IMR-90 (cell line): ENCODE data around the gene SPACA6. TPM values are rescaled to one million over a fixed set of nuclear protein-coding genes. Genes with fewer than 3 reads are reported as not detected.

Experiments used
- ATAC-seq: fragments of 200-7000 bp; cut with Tn5 transposase; 2 replicates; pipeline ENCODE4 v1.9.1; 2020; ENCODE audit warnings: low read depth, mild to moderate bottlenecking, moderate library complexity
- BruUV-seq: library from RNA; stranded (reverse); fragments of 400-500 nt; replicated peaks from 2 replicates; lab custom pipeline; 2021; lab: Mats Ljungman, UMichigan
- CTCF ChIA-PET: fragments of 300-600 bp; formaldehyde crosslinking; extraction: SDS; loops from one replicate; lab custom pipeline; 2021; ENCODE audit warnings: antibody characterized with exemption; lab: Yijun Ruan, JAX
- POLR2A ChIA-PET: fragments of 300-600 bp; sonication (Branson Sonifier 250); formaldehyde crosslinking; loops from one replicate; lab custom pipeline; 2022; ENCODE audit warnings: antibody characterized with exemption; ENCODE audit not compliant: unreplicated experiment; lab: Charles Lee
- DNase-seq: peaks from one replicate; pipeline ENCODE4 v3.0.0; 2013
- H2AFZ ChIP-seq: replicated peaks from 2 replicates; pipeline ENCODE3; 2013; ENCODE audit warnings: low read length, mild to moderate bottlenecking; ENCODE audit not compliant: poor library complexity
- H2AK5ac ChIP-seq: 2 replicates; pipeline ENCODE4 v1.6.1; 2013; ENCODE audit warnings: low read depth, low read length, inconsistent platforms
- H2AK9ac ChIP-seq: replicated peaks from 2 replicates; pipeline ENCODE3; 2013; ENCODE audit warnings: mild to moderate bottlenecking, low read depth, low read length, moderate library complexity; ENCODE audit not compliant: poor library complexity
- H2BK120ac ChIP-seq: 2 replicates; pipeline ENCODE4 v1.6.1; 2013; ENCODE audit warnings: low read depth, low read length, inconsistent platforms
- H2BK15ac ChIP-seq: 3 replicates; pipeline ENCODE4 v1.6.1; 2013; ENCODE audit warnings: low read depth, low read length, inconsistent platforms
- H2BK20ac ChIP-seq: 2 replicates; pipeline ENCODE4 v1.6.1; 2013; ENCODE audit warnings: low read depth, mild to moderate bottlenecking, inconsistent platforms, low read length, moderate library complexity
- H2BK5ac ChIP-seq: 2 replicates; pipeline ENCODE4 v1.6.1; 2013; ENCODE audit warnings: mild to moderate bottlenecking, low read depth, low read length, inconsistent platforms; ENCODE audit not compliant: poor library complexity, severe bottlenecking
- H3K14ac ChIP-seq: replicated peaks from 2 replicates; pipeline ENCODE4 v1.6.1; 2013; ENCODE audit warnings: low read depth, low read length, inconsistent platforms
- H3K18ac ChIP-seq: 2 replicates; pipeline ENCODE4 v1.6.1; 2013; ENCODE audit warnings: low read depth, low read length, control low read depth
- H3K23ac ChIP-seq: 2 replicates; pipeline ENCODE4 v1.6.1; 2013; ENCODE audit warnings: low read depth, low read length, inconsistent platforms
- H3K27ac ChIP-seq: 2 replicates; pipeline ENCODE4 v1.5.1; 2013; ENCODE audit warnings: mild to moderate bottlenecking, control low read depth, low read length; ENCODE audit not compliant: insufficient read depth
- H3K27me3 ChIP-seq: 2 replicates; pipeline ENCODE4 v1.6.1; 2013; ENCODE audit warnings: low read length; ENCODE audit not compliant: control insufficient read depth, insufficient read depth
- H3K36me3 ChIP-seq: 2 replicates; pipeline ENCODE4 v1.6.1; 2013; ENCODE audit warnings: low read length, mixed read lengths; ENCODE audit not compliant: control insufficient read depth, insufficient read depth
- H3K4ac ChIP-seq: 2 replicates; pipeline ENCODE4 v1.6.1; 2013; ENCODE audit warnings: low read depth, low read length, inconsistent platforms
- H3K4me1 ChIP-seq: 2 replicates; pipeline ENCODE4 v1.6.1; 2013; ENCODE audit warnings: low read length, mixed read lengths; ENCODE audit not compliant: control insufficient read depth, insufficient read depth
- H3K4me2 ChIP-seq: 2 replicates; pipeline ENCODE4 v1.6.1; 2013; ENCODE audit warnings: low read depth, mild to moderate bottlenecking, control low read depth, low read length, moderate library complexity
- H3K4me3 ChIP-seq: 2 replicates; pipeline ENCODE4 v1.5.1; 2013; ENCODE audit warnings: low read depth, mild to moderate bottlenecking, control low read depth, low read length, moderate library complexity; ENCODE audit not compliant: insufficient read depth
- H3K56ac ChIP-seq: 2 replicates; pipeline ENCODE4 v1.6.1; 2013; ENCODE audit warnings: low read length, inconsistent platforms; ENCODE audit not compliant: insufficient read depth; ENCODE audit errors: extremely low read depth
- H3K79me1 ChIP-seq, 2 experiments: 2 replicates each; pipeline ENCODE4 v1.6.1; 2013; ENCODE audit warnings: low read length in 2 of 2, inconsistent platforms in 1 of 2, low read depth in 1 of 2
- H3K9ac ChIP-seq: 2 replicates; pipeline ENCODE4 v1.6.1; 2013; ENCODE audit warnings: low read depth, low read length, control low read depth
- H3K9me1 ChIP-seq: 2 replicates; pipeline ENCODE4 v1.6.1; 2013; ENCODE audit warnings: low read length, inconsistent platforms; ENCODE audit not compliant: insufficient read depth
- H3K9me3 ChIP-seq: 2 replicates; pipeline ENCODE4 v1.6.1; 2013; ENCODE audit warnings: low read length; ENCODE audit not compliant: control insufficient read depth, insufficient read depth
- H4K20me1 ChIP-seq: 2 replicates; pipeline ENCODE4 v1.6.1; 2013; ENCODE audit warnings: low read length, inconsistent platforms; ENCODE audit not compliant: insufficient read depth
- H4K5ac ChIP-seq: 2 replicates; pipeline ENCODE4 v1.6.1; 2013; ENCODE audit warnings: mild to moderate bottlenecking, low read depth, low read length, control low read depth
- H4K8ac ChIP-seq, 2 experiments: 2 replicates each; pipeline ENCODE4 v1.6.1; 2013; ENCODE audit warnings: low read depth in 2 of 2, low read length in 2 of 2, control low read depth in 1 of 2, inconsistent platforms in 1 of 2
- H4K91ac ChIP-seq: 2 replicates; pipeline ENCODE4 v1.6.1; 2013; ENCODE audit warnings: low read depth, low read length, inconsistent platforms; ENCODE audit not compliant: insufficient read depth
- BHLHE40 ChIP-seq: fragments of 150-350 bp; IDR thresholded peaks from 2 replicates; pipeline ENCODE4 v1.6.1; 2016; ENCODE audit warnings: mild to moderate bottlenecking, low read depth, low read length
- CEBPB ChIP-seq: IDR thresholded peaks from 2 replicates; pipeline ENCODE4 v1.6.1; 2012; ENCODE audit warnings: low read depth, low read length, improper control_type of control experiment
- CHD1 ChIP-seq: IDR thresholded peaks from 2 replicates; pipeline ENCODE4 v1.6.1; 2012; ENCODE audit warnings: low read depth, low read length, improper control_type of control experiment
- FOS ChIP-seq: fragments of 150-350 bp; IDR thresholded peaks from 2 replicates; pipeline ENCODE4 v1.6.1; 2016; ENCODE audit warnings: low read depth, low read length
- MAFK ChIP-seq: IDR thresholded peaks from 2 replicates; pipeline ENCODE4 v1.6.1; 2012; ENCODE audit warnings: low read depth, low read length, improper control_type of control experiment
- MAZ ChIP-seq: IDR thresholded peaks from 2 replicates; pipeline ENCODE4 v1.6.1; 2012; ENCODE audit warnings: low read depth, mild to moderate bottlenecking, low read length, improper control_type of control experiment, moderate library complexity, borderline replicate concordance
- MXI1 ChIP-seq: IDR thresholded peaks from 2 replicates; pipeline ENCODE4 v1.6.1; 2012; ENCODE audit warnings: low read depth, mild to moderate bottlenecking, low read length, moderate library complexity, borderline replicate concordance
- NFE2L2 ChIP-seq: fragments of 150-350 bp; IDR thresholded peaks from 2 replicates; pipeline ENCODE4 v1.6.1; 2016; ENCODE audit warnings: low read depth, mild to moderate bottlenecking, low read length
- POLR2A ChIP-seq: IDR thresholded peaks from 2 replicates; pipeline ENCODE4 v1.6.1; 2012; ENCODE audit warnings: mild to moderate bottlenecking, low read depth, low read length
- RAD21 ChIP-seq: IDR thresholded peaks from 2 replicates; pipeline ENCODE4 v1.6.1; 2012; ENCODE audit warnings: low read length, improper control_type of control experiment
- RCOR1 ChIP-seq: IDR thresholded peaks from 2 replicates; pipeline ENCODE4 v1.6.1; 2012; ENCODE audit warnings: mild to moderate bottlenecking, low read length, improper control_type of control experiment; ENCODE audit not compliant: insufficient replicate concordance
- RFX5 ChIP-seq: IDR thresholded peaks from 2 replicates; pipeline ENCODE4 v1.8.0; 2012; ENCODE audit warnings: low read depth, mild to moderate bottlenecking, low read length, moderate library complexity
- SMC3 ChIP-seq: fragments of 150-350 bp; IDR thresholded peaks from 2 replicates; pipeline ENCODE4 v1.6.1; 2016; ENCODE audit warnings: low read depth, mild to moderate bottlenecking, antibody characterized with exemption, low read length, moderate library complexity
- USF2 ChIP-seq: fragments of 150-350 bp; IDR thresholded peaks from 2 replicates; pipeline ENCODE4 v1.6.1; 2017; ENCODE audit warnings: mild to moderate bottlenecking, antibody characterized with exemption, low read length, low read depth
- WGBS, 2 experiments: methylation state at CpG; one replicate each; pipeline versions ENCODE4 v1.1.5 to v1.1.7; 2013; ENCODE audit warnings: missing lambda C conversion rate in 2 of 2; ENCODE audit not compliant: insufficient read length in 1 of 2; ENCODE audit errors: extremely low coverage in 2 of 2; 5-methylcytosine and 5-hydroxymethylcytosine counted together
- dilution Hi-C: fragments of 300-500 bp; cut with HindIII; formaldehyde crosslinking; loops from one replicate; pipeline ENCODE4 v1.14.3; 2018; ENCODE audit warnings: low sequenced_read_pairs; ENCODE audit not compliant: unreplicated experiment
- in situ Hi-C: fragments of 300-500 bp; cut with MboI; formaldehyde crosslinking; loops from 3 replicates; pipeline ENCODE4 v1.14.3; 2019; ENCODE audit warnings: low sequenced_read_pairs, inconsistent platforms, mixed read lengths
- intact Hi-C: fragments of 100-400 bp; cut with micrococcal nuclease; formaldehyde crosslinking; loops from 2 replicates; pipeline ENCODE4 v1.10.0; 2022
- polyA plus RNA-seq, 3 experiments: library from polyadenylated mRNA; depleted of rRNA; stranded (reverse); fragments of >200 nt; gene quantifications; 2 replicates each; pipeline ENCODE4 v1.2.3, GENCODE V29; 2012; ENCODE audit warnings: low replicate concordance in 1 of 3
- total RNA-seq: library from RNA; depleted of rRNA; stranded (reverse); fragments of >200 nt; gene quantifications from 2 replicates; pipeline ENCODE4 v1.2.3, GENCODE V29; 2012
- TF ChIP-seq, protein P1 (sequence below): conservative IDR thresholded peaks from 2 replicates; pipeline ENCODE4 v1.5.1; 2012; ENCODE audit warnings: mild to moderate bottlenecking, low read depth, low read length, improper control_type of control experiment
- TF ChIP-seq, protein P2 (sequence below): fragments of 150-350 bp; IDR thresholded peaks from 2 replicates; pipeline ENCODE4 v1.6.1; 2016; ENCODE audit warnings: low read depth, mild to moderate bottlenecking, low read length, moderate library complexity, borderline replicate concordance

SPACA6 gene
- total and polyA plus RNA-seq, 2 of the 4 experiments (the other 2 are of a cell fraction) = 1.3 to 13.6 TPM

GRCh38 chr19:51742789-51743188 lies 49.7 kb downstream of the SPACA6 start:
- Histone ChIP-seq H3K18ac (no peak overlapping the region), H3K9me1 (no peaks in the 10 kb centered on the region), H4K5ac (no peak overlapping the region), H3K27ac (no peak overlapping the region), H3K56ac (no peak overlapping the region), H2BK20ac (no peak overlapping the region), H3K23ac (no peak overlapping the region), H4K20me1 (no peaks in the 10 kb centered on the region), H3K14ac (no peak overlapping the region), H3K4ac (no peak overlapping the region), H2BK120ac (no peak overlapping the region), H2BK5ac (no peak overlapping the region), H2AFZ (no peak overlapping the region), H2BK15ac (no peak overlapping the region), H4K91ac (no peak overlapping the region), H3K4me3 (no peak overlapping the region), H3K36me3 (no peaks in the 10 kb centered on the region), H3K9ac (no peak overlapping the region), H3K9me3 (no peaks in the 10 kb centered on the region; the same call in 1 of the 2 replicates), H2AK9ac (no peak overlapping the region), H3K27me3 (no peaks in the 10 kb centered on the region), H3K4me2 (no peak overlapping the region), H2AK5ac (no peak overlapping the region), H4K8ac (no peak overlapping the region), H3K4me1 (no peaks in the 10 kb centered on the region), H3K79me1 (no peaks in the 10 kb centered on the region)
- TF ChIP-seq RAD21 (no peak), RFX5 (no peak), SMC3 (no peak), CEBPB (no peak), MXI1 (no peak), NFE2L2 (no peak), MAZ (no peak), RCOR1 (no peak), MAFK (no peak), CHD1 (no peak), USF2 (no peak), POLR2A (no peak), BHLHE40 (no peak), FOS (no peak)
- TF ChIP-seq, protein P1, sequence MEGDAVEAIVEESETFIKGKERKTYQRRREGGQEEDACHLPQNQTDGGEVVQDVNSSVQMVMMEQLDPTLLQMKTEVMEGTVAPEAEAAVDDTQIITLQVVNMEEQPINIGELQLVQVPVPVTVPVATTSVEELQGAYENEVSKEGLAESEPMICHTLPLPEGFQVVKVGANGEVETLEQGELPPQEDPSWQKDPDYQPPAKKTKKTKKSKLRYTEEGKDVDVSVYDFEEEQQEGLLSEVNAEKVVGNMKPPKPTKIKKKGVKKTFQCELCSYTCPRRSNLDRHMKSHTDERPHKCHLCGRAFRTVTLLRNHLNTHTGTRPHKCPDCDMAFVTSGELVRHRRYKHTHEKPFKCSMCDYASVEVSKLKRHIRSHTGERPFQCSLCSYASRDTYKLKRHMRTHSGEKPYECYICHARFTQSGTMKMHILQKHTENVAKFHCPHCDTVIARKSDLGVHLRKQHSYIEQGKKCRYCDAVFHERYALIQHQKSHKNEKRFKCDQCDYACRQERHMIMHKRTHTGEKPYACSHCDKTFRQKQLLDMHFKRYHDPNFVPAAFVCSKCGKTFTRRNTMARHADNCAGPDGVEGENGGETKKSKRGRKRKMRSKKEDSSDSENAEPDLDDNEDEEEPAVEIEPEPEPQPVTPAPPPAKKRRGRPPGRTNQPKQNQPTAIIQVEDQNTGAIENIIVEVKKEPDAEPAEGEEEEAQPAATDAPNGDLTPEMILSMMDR = no peak
- TF ChIP-seq, protein P2, sequence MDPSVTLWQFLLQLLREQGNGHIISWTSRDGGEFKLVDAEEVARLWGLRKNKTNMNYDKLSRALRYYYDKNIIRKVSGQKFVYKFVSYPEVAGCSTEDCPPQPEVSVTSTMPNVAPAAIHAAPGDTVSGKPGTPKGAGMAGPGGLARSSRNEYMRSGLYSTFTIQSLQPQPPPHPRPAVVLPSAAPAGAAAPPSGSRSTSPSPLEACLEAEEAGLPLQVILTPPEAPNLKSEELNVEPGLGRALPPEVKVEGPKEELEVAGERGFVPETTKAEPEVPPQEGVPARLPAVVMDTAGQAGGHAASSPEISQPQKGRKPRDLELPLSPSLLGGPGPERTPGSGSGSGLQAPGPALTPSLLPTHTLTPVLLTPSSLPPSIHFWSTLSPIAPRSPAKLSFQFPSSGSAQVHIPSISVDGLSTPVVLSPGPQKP = no peak
- no peak for ATAC-seq
- CTCF ChIA-PET = interaction anchor here (0.6 to 0.9 kb wide), 2 partner anchors 10 to 188 kb away, joined by 3 to 4 read pairs; no protein-coding TSS in a partner anchor
- dilution Hi-C loops = no loop called here
- WGBS, 2 experiments = no CpG with 5 or more reads among the region's 6 CpGs
- intact Hi-C loops = no loop called here
- no TSS peak for BruUV-seq
- in situ Hi-C loops = no loop called here
- DNase-seq = no peak
- POLR2A ChIA-PET = no interaction called here
